ENCODE data around the gene SLC38A6. TPM values are rescaled to one million over a fixed set of nuclear protein-coding genes. Genes with fewer than 3 reads are reported as not detected.

The SLC38A6 gene
- total and polyA plus RNA-seq, 2 of the 8 experiments (the other 6 are each of a cell fraction or from before 2014, with no cell fraction given), result 8.1 to 9.8 TPM

- TF ChIP-seq CHD7 (IDR thresholded peaks at IDR 0.05; ENCODE audit: insufficient replicate concordance, low read length) (no peak), ATF3 (IDR thresholded peaks at IDR 0.05; ENCODE audit: insufficient read depth, low read depth, low read length) (no peak), TCF12 (IDR thresholded peaks at IDR 0.05; ENCODE audit: low read depth, low read length) (no peak), POLR2AphosphoS5 (IDR thresholded peaks at IDR 0.05; ENCODE audit: low read depth, low read length) (no peak), EGR1 (IDR thresholded peaks at IDR 0.05; ENCODE audit: borderline replicate concordance, low read depth, low read length) (no peak), SRF (IDR thresholded peaks at IDR 0.05; ENCODE audit: low read depth, low read length) (no peak), CHD2 (IDR thresholded peaks at IDR 0.05; ENCODE audit: low read length) (no peak), SP2 (IDR thresholded peaks at IDR 0.05; ENCODE audit: low read length) (no peak), BRCA1 (IDR thresholded peaks at IDR 0.05; ENCODE audit: low read depth, low read length) (no peak), RXRA (IDR thresholded peaks at IDR 0.05; ENCODE audit: insufficient read depth, low read depth, low read length) (no peak), RBBP5 (IDR thresholded peaks at IDR 0.05; ENCODE audit: borderline replicate concordance, low read depth, low read length) (no peak), BACH1 (IDR thresholded peaks at IDR 0.05; ENCODE audit: low read length) (no peak), CBX8 (IDR thresholded peaks at IDR 0.05; ENCODE audit: borderline replicate concordance, low read depth, low read length) (no peak)
Observed at GRCh38 chr14:60977847-60978246, 3.2 kb upstream of the SLC38A6 start (continued).
